Activated T-helper 17 cell treated with anti-CD3 and anti-CD28 coated beads, Interleukin-2, amount 50 U/mL, for 72 hours (primary cell): ENCODE measurements around the gene BUD13. TPM values are rescaled to one million over a fixed set of nuclear protein-coding genes. Genes with fewer than 3 reads are reported as not detected.
A peak's percentile ranks its signal among the peaks of the same experiment; 100 is the strongest.
"Not testable (repeated sequence)": the region's sequence is repeated elsewhere in the genome, so short reads cannot be mapped to it uniquely, and the experiment has no call there.

Experiments
- ATAC-seq: fragments of 150-1000 bp; cut with Tn5 transposase; replicated peaks from 2 replicates; pipeline ENCODE4 v1.10.0; 2021; ENCODE audit warnings: mild to moderate bottlenecking, moderate library complexity
- H3K27ac Mint-ChIP-seq: one replicate; pipeline ENCODE4 v1.8.0; 2022; ENCODE audit warnings: mixed read lengths
- H3K27me3 Mint-ChIP-seq: one replicate; pipeline ENCODE4 v1.8.0; 2022; ENCODE audit warnings: mixed read lengths
- H3K36me3 Mint-ChIP-seq: one replicate; pipeline ENCODE4 v1.8.0; 2022; ENCODE audit warnings: low read depth, mild to moderate bottlenecking, mixed read lengths
- H3K4me1 Mint-ChIP-seq: one replicate; pipeline ENCODE4 v1.8.0; 2022; ENCODE audit warnings: mixed read lengths
- H3K4me3 Mint-ChIP-seq: one replicate; pipeline ENCODE4 v1.8.0; 2022; ENCODE audit warnings: mild to moderate bottlenecking, mixed read lengths
- H3K9me3 Mint-ChIP-seq: one replicate; pipeline ENCODE4 v1.8.0; 2022; ENCODE audit warnings: mixed read lengths
- total RNA-seq, 2 donors: library from RNA; stranded (reverse); gene quantifications; one replicate each; pipeline ENCODE4 v1.2.3, GENCODE V29; 2022

Gene BUD13
- 10 to 100 TPM; 22.0 to 28.7 TPM for total RNA-seq

- Mint-ChIP-seq H3K4me1 (peaks cover 33% of the 10 kb centered on the region), H3K9me3 (no peaks in the 10 kb centered on the region), H3K27ac (peak within 1 kb of the TSS; percentile 97), H3K27me3 (no peaks in the 10 kb centered on the region), H3K4me3 (peak within 1 kb of the TSS; percentile 92), H3K36me3 (peaks cover 61% of the 10 kb centered on the region)
- peak; percentile 92 for ATAC-seq
These were observed at the start of gene BUD13 for GRCh38 chr11:116772443-116773202. BUD13 (minus strand) TSS chr11:116772987; CDS start chr11:116772964, 23 bp downstream.

GRCh38 chr11:116822575-116822974 lies 49.8 kb upstream of the BUD13 start:
- ATAC-seq = no peak
- no peaks in the 10 kb centered on the region for H3K4me1 Mint-ChIP-seq
- no peaks in the 10 kb centered on the region for H3K9me3 Mint-ChIP-seq
- H3K27ac Mint-ChIP-seq = no peak overlapping the region
- no peaks in the 10 kb centered on the region for H3K36me3 Mint-ChIP-seq
- no peaks in the 10 kb centered on the region for H3K27me3 Mint-ChIP-seq
- H3K4me3 Mint-ChIP-seq = no peak overlapping the region

GRCh38 chr11:116821050-116821918 lies 48.5 kb upstream of the BUD13 start:
- no peaks in the 10 kb centered on the region for H3K9me3 Mint-ChIP-seq
- H3K4me1 Mint-ChIP-seq = no peaks in the 10 kb centered on the region
- no peak for ATAC-seq
- H3K27me3 Mint-ChIP-seq = no peaks in the 10 kb centered on the region
- no peak overlapping the region for H3K27ac Mint-ChIP-seq
- no peak overlapping the region for H3K4me3 Mint-ChIP-seq
- no peaks in the 10 kb centered on the region for H3K36me3 Mint-ChIP-seq

GRCh38 chr11:116819049-116819448 lies 46.3 kb upstream of the BUD13 start:
- H3K27ac Mint-ChIP-seq = no peak overlapping the region
- H3K4me3 Mint-ChIP-seq = no peak overlapping the region
- no peaks in the 10 kb centered on the region for H3K27me3 Mint-ChIP-seq
- ATAC-seq = no peak
- H3K9me3 Mint-ChIP-seq = no peaks in the 10 kb centered on the region
- no peaks in the 10 kb centered on the region for H3K36me3 Mint-ChIP-seq
- H3K4me1 Mint-ChIP-seq = no peaks in the 10 kb centered on the region

- Mint-ChIP-seq H3K36me3 (no peaks in the 10 kb centered on the region), H3K4me3 (no peak overlapping the region), H3K27ac (no peak overlapping the region), H3K27me3 (no peaks in the 10 kb centered on the region), H3K4me1 (no peaks in the 10 kb centered on the region), H3K9me3 (no peaks in the 10 kb centered on the region)
- ATAC-seq = no peak
These were observed 41.7 kb upstream of the BUD13 start for GRCh38 chr11:116814502-116814901.

- no peaks in the 10 kb centered on the region for H3K27me3 Mint-ChIP-seq
These were observed 41.1 kb upstream of the BUD13 start for GRCh38 chr11:116813781-116814471.

GRCh38 chr11:116813170-116813569 lies 40.4 kb upstream of the BUD13 start:
- Mint-ChIP-seq H3K27me3 (no peaks in the 10 kb centered on the region), H3K9me3 (no peaks in the 10 kb centered on the region), H3K4me1 (no peaks in the 10 kb centered on the region), H3K27ac (no peak overlapping the region), H3K36me3 (no peaks in the 10 kb centered on the region), H3K4me3 (no peak overlapping the region)
- peak; percentile 23 for ATAC-seq

More at GRCh38 chr11:116813781-116814471, 41.1 kb upstream of the BUD13 start:
- no peak for ATAC-seq
- Mint-ChIP-seq H3K27ac (no peak overlapping the region), H3K4me3 (no peak overlapping the region), H3K4me1 (no peaks in the 10 kb centered on the region), H3K9me3 (no peaks in the 10 kb centered on the region), H3K36me3 (no peaks in the 10 kb centered on the region)

GRCh38 chr11:116812109-116812508 lies 39.3 kb upstream of the BUD13 start:
- Mint-ChIP-seq H3K27me3 (no peaks in the 10 kb centered on the region), H3K36me3 (no peaks in the 10 kb centered on the region), H3K4me1 (no peaks in the 10 kb centered on the region), H3K9me3 (no peaks in the 10 kb centered on the region), H3K4me3 (no peak overlapping the region), H3K27ac (no peak overlapping the region)
- ATAC-seq = no peak

- no peaks in the 10 kb centered on the region for H3K9me3 Mint-ChIP-seq
These were observed 38.4 kb upstream of the BUD13 start for GRCh38 chr11:116811194-116811593.

GRCh38 chr11:116808262-116809175 lies 35.7 kb upstream of the BUD13 start:
- no peak for ATAC-seq
- no peaks in the 10 kb centered on the region for H3K36me3 Mint-ChIP-seq
- H3K27ac Mint-ChIP-seq = no peak overlapping the region
- no peak overlapping the region for H3K4me3 Mint-ChIP-seq
- H3K27me3 Mint-ChIP-seq = no peaks in the 10 kb centered on the region
- H3K9me3 Mint-ChIP-seq = no peaks in the 10 kb centered on the region
- no peaks in the 10 kb centered on the region for H3K4me1 Mint-ChIP-seq

More at GRCh38 chr11:116811194-116811593, 38.4 kb upstream of the BUD13 start:
- ATAC-seq = no peak
- Mint-ChIP-seq H3K27me3 (no peaks in the 10 kb centered on the region), H3K36me3 (no peaks in the 10 kb centered on the region), H3K4me3 (no peak overlapping the region), H3K27ac (no peak overlapping the region), H3K4me1 (no peaks in the 10 kb centered on the region)

GRCh38 chr11:116807601-116808261 lies 34.9 kb upstream of the BUD13 start:
- Mint-ChIP-seq H3K27me3 (peaks cover 2% of the 10 kb centered on the region), H3K27ac (no peak overlapping the region), H3K4me1 (no peaks in the 10 kb centered on the region), H3K4me3 (no peak overlapping the region), H3K9me3 (no peaks in the 10 kb centered on the region), H3K36me3 (no peaks in the 10 kb centered on the region)
- ATAC-seq = no peak

- no peaks in the 10 kb centered on the region for H3K36me3 Mint-ChIP-seq
- no peak for ATAC-seq
- H3K9me3 Mint-ChIP-seq = no peaks in the 10 kb centered on the region
- H3K27ac Mint-ChIP-seq = no peak overlapping the region
- peaks cover 8% of the 10 kb centered on the region for H3K27me3 Mint-ChIP-seq
- H3K4me1 Mint-ChIP-seq = no peaks in the 10 kb centered on the region
- H3K4me3 Mint-ChIP-seq = no peak overlapping the region
These were observed 31.2 kb upstream of the BUD13 start for GRCh38 chr11:116804001-116804400.

GRCh38 chr11:116801662-116802061 lies 28.9 kb upstream of the BUD13 start:
- H3K4me3 Mint-ChIP-seq, H3K4me1 Mint-ChIP-seq, H3K36me3 Mint-ChIP-seq, H3K9me3 Mint-ChIP-seq, H3K27ac Mint-ChIP-seq, ATAC-seq, H3K27me3 Mint-ChIP-seq: not testable (repeated sequence)
